HL-60 (cell line): ENCODE data around the gene SNAPC4.

Source experiments
- CTCF ChIP-seq: IDR thresholded peaks from one replicate; pipeline ENCODE4 v1.5.1; 2011; ENCODE audit warnings: low read length, control low read depth, inconsistent platforms; ENCODE audit not compliant: insufficient read depth
- GABPA ChIP-seq: IDR thresholded peaks from 2 replicates; pipeline ENCODE4 v1.6.1; 2012; ENCODE audit warnings: low read depth
- POLR2AphosphoS5 ChIP-seq: IDR thresholded peaks from 2 replicates; pipeline ENCODE4 v1.6.1; 2012; ENCODE audit warnings: low read depth
- REST ChIP-seq: IDR thresholded peaks from 2 replicates; pipeline ENCODE4 v1.6.1; 2012; ENCODE audit warnings: low read depth; ENCODE audit not compliant: insufficient replicate concordance
- SPI1 ChIP-seq: IDR thresholded peaks from 2 replicates; pipeline ENCODE4 v1.6.1; 2012; ENCODE audit warnings: low read depth, mild to moderate bottlenecking, borderline replicate concordance

GRCh38 chr9:136371533-136371880, 28.5 kb downstream of the SNAPC4 start:
- no peak for TF ChIP-seq REST
- no peak for TF ChIP-seq CTCF
- TF ChIP-seq POLR2AphosphoS5, result no peak
- no peak for TF ChIP-seq GABPA
- TF ChIP-seq SPI1, result no peak
